Endometrial microvascular endothelial cells (primary cell): ENCODE data around the gene CST11. TPM values are rescaled to one million over a fixed set of nuclear protein-coding genes. Genes with fewer than 3 reads are reported as not detected.

Experiments used
- in situ Hi-C: cut with HindIII; loops from 2 replicates; pipeline ENCODE4 v1.10.0; 2017; ENCODE audit warnings: low sequenced_read_pairs, low pct_unique_long_range_greater_than_20kb; ENCODE audit errors: inconsistent ontology term
- total RNA-seq: library from RNA; depleted of rRNA; stranded (reverse); fragments of >200 nt; gene quantifications from one replicate; pipeline ENCODE4 v1.2.3, GENCODE V29; 2015; ENCODE audit errors: inconsistent ontology term

The CST11 gene
- total RNA-seq, 1 donor from 2014 or later: not detected

GRCh38 chr20:23406880-23407279 lies 45.8 kb downstream of the CST11 start:
- in situ Hi-C loops: no loop called here

GRCh38 chr20:23404196-23404595 lies 48.5 kb downstream of the CST11 start:
- in situ Hi-C loops: no loop called here

- in situ Hi-C loops: no loop called here
Measured at GRCh38 chr20:23403751-23404150, 48.9 kb downstream of the CST11 start.

- in situ Hi-C loops: no loop called here
Measured at GRCh38 chr20:23401051-23401450, 51.6 kb downstream of the CST11 start.

Other genes with a start within 250 kb of the CST11 start
- gene NXT1, start 102.1 kb downstream of the CST11 start, total RNA-seq: 35.5 TPM
- gene GZF1, start 90.7 kb downstream of the CST11 start, total RNA-seq: 10.9 TPM
- gene NAPB, start 31.4 kb downstream of the CST11 start, total RNA-seq: 7.6 TPM
- not detected for gene CSTL1, start 13.2 kb downstream of the CST11 start, total RNA-seq
- gene CST8, start 38.2 kb upstream of the CST11 start, total RNA-seq: not detected
- gene CST9L, start 115.6 kb upstream of the CST11 start, total RNA-seq: not detected
- not detected for gene CST9, start 153.0 kb upstream of the CST11 start, total RNA-seq
- gene CST3, start 185.1 kb upstream of the CST11 start, total RNA-seq: 346 TPM
- gene CST4, start 236.2 kb upstream of the CST11 start, total RNA-seq: not detected